Measurements from ENCODE around the gene SLC4A3. TPM values are rescaled to one million over a fixed set of nuclear protein-coding genes. Genes with fewer than 3 reads are reported as not detected.
A peak's percentile ranks its signal among the peaks of the same experiment; 100 is the strongest.

SLC4A3 gene
- total and polyA plus RNA-seq, 2 of the 13 experiments (the other 11 are each of a cell fraction or from before 2014, with no cell fraction given): 0.18 to 0.95 TPM

GRCh38 chr2:219642465-219643083, 15.1 kb downstream of the SLC4A3 start (continued):
- peak; percentile 86 for TF ChIP-seq KAT8 (CRISPR knock-in tag; IDR thresholded peaks at IDR 0.05)
- TF ChIP-seq RARA (CRISPR knock-in tag; IDR thresholded peaks at IDR 0.05): peak; percentile 61
- TF ChIP-seq FOXO1 (CRISPR knock-in tag; IDR thresholded peaks at IDR 0.05): peak; percentile 86
- TF ChIP-seq SIX4 (CRISPR knock-in tag; IDR thresholded peaks at IDR 0.05): peak; percentile 52; the same call in 1 of the 2 replicates
- peak; percentile 92 for TF ChIP-seq HDAC2 (CRISPR knock-in tag; IDR thresholded peaks at IDR 0.05)
- peak; percentile 82; the same call in 1 of the 2 replicates for TF ChIP-seq YEATS2 (CRISPR knock-in tag; IDR thresholded peaks at IDR 0.05; ENCODE audit: borderline replicate concordance)
- TF ChIP-seq ZC3H13 (CRISPR knock-in tag; IDR thresholded peaks at IDR 0.05): no peak; the same call in 1 of the 2 replicates
- TF ChIP-seq GFI1 (CRISPR knock-in tag; IDR thresholded peaks at IDR 0.05; ENCODE audit: borderline replicate concordance): 0 out of 2 replicates have a peak, but pooled peaks have one; percentile 28
- TF ChIP-seq ZNF142 (CRISPR knock-in tag; IDR thresholded peaks at IDR 0.05): 0 out of 2 replicates have a peak, but pooled peaks have one; percentile 29
- TF ChIP-seq FOXA1 (IDR thresholded peaks at IDR 0.05): no peak
- peak; percentile 61; the same call in 1 of the 2 replicates for TF ChIP-seq FOXA1 (CRISPR knock-in tag; IDR thresholded peaks at IDR 0.05)
- peak; percentile 75; the same call in 1 of the 2 replicates for TF ChIP-seq MYC (CRISPR knock-in tag; IDR thresholded peaks at IDR 0.05; ENCODE audit: borderline replicate concordance)
- peak in 1 of 2 experiments; percentile 26; a peak in 1 of 4 replicates for TF ChIP-seq REST (IDR thresholded peaks at IDR 0.05; ENCODE audit: borderline replicate concordance in 1 of 2, low read depth in 1 of 2, low read length in 2 of 2)
- peak; percentile 94 for TF ChIP-seq JARID2 (CRISPR knock-in tag; IDR thresholded peaks at IDR 0.05; ENCODE audit: insufficient replicate concordance)
- TF ChIP-seq SRY (CRISPR knock-in tag; IDR thresholded peaks at IDR 0.05): no peak
- peak; percentile 93 for TF ChIP-seq SAP130 (CRISPR knock-in tag; IDR thresholded peaks at IDR 0.05; ENCODE audit: low read depth)
- peak; percentile 52 for TF ChIP-seq RBM22 (optimal IDR thresholded peaks at IDR 0.05; ENCODE audit: low read length)
- TF ChIP-seq NFKBIZ (CRISPR knock-in tag; IDR thresholded peaks at IDR 0.05): peak; percentile 84
- TF ChIP-seq BRD4 (CRISPR knock-in tag; IDR thresholded peaks at IDR 0.05): 0 out of 2 replicates have a peak, but pooled peaks have one; percentile 77
- TF ChIP-seq IRF2 (CRISPR knock-in tag; IDR thresholded peaks at IDR 0.05): peak; percentile 94
- no peak for TF ChIP-seq ZNF30 (CRISPR knock-in tag; IDR thresholded peaks at IDR 0.05)
- no peak for TF ChIP-seq ZNF17 (CRISPR knock-in tag; IDR thresholded peaks at IDR 0.05)
- TF ChIP-seq, protein P1, sequence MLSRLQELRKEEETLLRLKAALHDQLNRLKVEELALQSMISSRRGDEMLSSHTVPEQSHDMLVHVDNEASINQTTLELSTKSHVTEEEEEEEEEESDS (CRISPR knock-in tag; IDR thresholded peaks at IDR 0.05; ENCODE audit: borderline replicate concordance): no peak
